ENCODE measurements around the gene CZIB.

The CZIB gene

GRCh38 chr1:53265581-53265980 lies 45.1 kb upstream of the CZIB start:
- no peak overlapping the region for H3K4me3 ChIP-seq (ENCODE audit: low read length)
- H3K4me2 ChIP-seq (ENCODE audit: low read length): no peak overlapping the region
- H3K4me1 ChIP-seq (ENCODE audit: low read length): peaks cover 23% of the 10 kb centered on the region
- TF ChIP-seq CTCF (IDR thresholded peaks at IDR 0.05; ENCODE audit: low read depth, low read length): no peak
- no peak for TF ChIP-seq EZH2phosphoT487 (IDR thresholded peaks at IDR 0.05; ENCODE audit: low read depth)
- no peaks in the 10 kb centered on the region for H3K9me3 ChIP-seq (ENCODE audit: insufficient read depth, low read length)
- H3K27ac ChIP-seq (ENCODE audit: low read length): no peak overlapping the region
- H3K36me3 ChIP-seq (replicated peaks; ENCODE audit: low read depth, low read length): peaks cover 52% of the 10 kb centered on the region
- H4K20me1 ChIP-seq (ENCODE audit: insufficient read depth, low read length): no peaks in the 10 kb centered on the region
- no peaks in the 10 kb centered on the region for H3K79me2 ChIP-seq (ENCODE audit: low read length)
- no peak overlapping the region for H3K9ac ChIP-seq (ENCODE audit: low read length)
- H3K27me3 ChIP-seq (ENCODE audit: low read depth, low read length): no peaks in the 10 kb centered on the region
- H2AFZ ChIP-seq (ENCODE audit: low read depth, low read length): no peak overlapping the region

- H3K4me2 ChIP-seq (ENCODE audit: low read length): no peak overlapping the region
- H4K20me1 ChIP-seq (ENCODE audit: insufficient read depth, low read length): no peaks in the 10 kb centered on the region
- no peaks in the 10 kb centered on the region for H3K9me3 ChIP-seq (ENCODE audit: insufficient read depth, low read length)
- H3K36me3 ChIP-seq (replicated peaks; ENCODE audit: low read depth, low read length): peaks cover 56% of the 10 kb centered on the region
- H3K27me3 ChIP-seq (ENCODE audit: low read depth, low read length): no peaks in the 10 kb centered on the region
- H3K27ac ChIP-seq (ENCODE audit: low read length): no peak overlapping the region
- no peak for TF ChIP-seq EZH2phosphoT487 (IDR thresholded peaks at IDR 0.05; ENCODE audit: low read depth)
- no peak for TF ChIP-seq CTCF (IDR thresholded peaks at IDR 0.05; ENCODE audit: low read depth, low read length)
- H3K4me1 ChIP-seq (ENCODE audit: low read length): peaks cover 22% of the 10 kb centered on the region
- no peaks in the 10 kb centered on the region for H3K79me2 ChIP-seq (ENCODE audit: low read length)
- H2AFZ ChIP-seq (ENCODE audit: low read depth, low read length): no peak overlapping the region
- no peak overlapping the region for H3K4me3 ChIP-seq (ENCODE audit: low read length)
- no peak overlapping the region for H3K9ac ChIP-seq (ENCODE audit: low read length)
Observed at GRCh38 chr1:53264048-53264447, 43.6 kb upstream of the CZIB start.

GRCh38 chr1:53262000-53262399 lies 41.6 kb upstream of the CZIB start:
- Histone ChIP-seq H3K9me3 (ENCODE audit: insufficient read depth, low read length) (no peaks in the 10 kb centered on the region), H3K27ac (ENCODE audit: low read length) (no peak overlapping the region), H3K9ac (ENCODE audit: low read length) (no peak overlapping the region), H3K4me3 (ENCODE audit: low read length) (no peak overlapping the region), H3K36me3 (replicated peaks; ENCODE audit: low read depth, low read length) (peaks cover 54% of the 10 kb centered on the region), H3K4me1 (ENCODE audit: low read length) (peaks cover 22% of the 10 kb centered on the region), H3K79me2 (ENCODE audit: low read length) (no peaks in the 10 kb centered on the region), H2AFZ (ENCODE audit: low read depth, low read length) (no peak overlapping the region), H3K27me3 (ENCODE audit: low read depth, low read length) (no peaks in the 10 kb centered on the region), H4K20me1 (ENCODE audit: insufficient read depth, low read length) (no peaks in the 10 kb centered on the region), H3K4me2 (ENCODE audit: low read length) (no peak overlapping the region)
- no peak for TF ChIP-seq EZH2phosphoT487 (IDR thresholded peaks at IDR 0.05; ENCODE audit: low read depth)
- no peak for TF ChIP-seq CTCF (IDR thresholded peaks at IDR 0.05; ENCODE audit: low read depth, low read length)

- peaks cover 59% of the 10 kb centered on the region for H3K36me3 ChIP-seq (replicated peaks; ENCODE audit: low read depth, low read length)
- no peak overlapping the region for H2AFZ ChIP-seq (ENCODE audit: low read depth, low read length)
- H4K20me1 ChIP-seq (ENCODE audit: insufficient read depth, low read length): no peaks in the 10 kb centered on the region
- peak overlapping the region; percentile 35; the same call in 1 of the 2 replicates for H3K4me2 ChIP-seq (ENCODE audit: low read length)
- H3K9me3 ChIP-seq (ENCODE audit: insufficient read depth, low read length): no peaks in the 10 kb centered on the region
- no peaks in the 10 kb centered on the region for H3K27me3 ChIP-seq (ENCODE audit: low read depth, low read length)
- H3K4me1 ChIP-seq (ENCODE audit: low read length): peaks cover 22% of the 10 kb centered on the region
- H3K27ac ChIP-seq (ENCODE audit: low read length): peak overlapping the region; percentile 85
- H3K4me3 ChIP-seq (ENCODE audit: low read length): no peak overlapping the region
- H3K79me2 ChIP-seq (ENCODE audit: low read length): no peaks in the 10 kb centered on the region
- H3K9ac ChIP-seq (ENCODE audit: low read length): no peak overlapping the region
- TF ChIP-seq EZH2phosphoT487 (IDR thresholded peaks at IDR 0.05; ENCODE audit: low read depth) (no peak), CTCF (IDR thresholded peaks at IDR 0.05; ENCODE audit: low read depth, low read length) (no peak)
Observed at GRCh38 chr1:53260631-53261247, 40.3 kb upstream of the CZIB start.
